Measurements from ENCODE around the gene DIPK1A. TPM values are rescaled to one million over a fixed set of nuclear protein-coding genes. Genes with fewer than 3 reads are reported as not detected.
"Not testable (repeated sequence)": the region's sequence is repeated elsewhere in the genome, so short reads cannot be mapped to it uniquely, and the experiment has no call there.

DIPK1A gene
- total RNA-seq, 1 experiment from 2014 or later = 25.7 TPM

- no peak for DNase-seq (ENCODE audit: low spot score)
Measured at GRCh38 chr1:92980732-92981647, 19.7 kb upstream of the DIPK1A start.

- no peak for DNase-seq (ENCODE audit: low spot score)
Measured at GRCh38 chr1:92975551-92976232, 14.4 kb upstream of the DIPK1A start.

- not testable (repeated sequence) for DNase-seq (ENCODE audit: low spot score)
Measured at GRCh38 chr1:92974112-92974511, 12.8 kb upstream of the DIPK1A start.

DNA sequence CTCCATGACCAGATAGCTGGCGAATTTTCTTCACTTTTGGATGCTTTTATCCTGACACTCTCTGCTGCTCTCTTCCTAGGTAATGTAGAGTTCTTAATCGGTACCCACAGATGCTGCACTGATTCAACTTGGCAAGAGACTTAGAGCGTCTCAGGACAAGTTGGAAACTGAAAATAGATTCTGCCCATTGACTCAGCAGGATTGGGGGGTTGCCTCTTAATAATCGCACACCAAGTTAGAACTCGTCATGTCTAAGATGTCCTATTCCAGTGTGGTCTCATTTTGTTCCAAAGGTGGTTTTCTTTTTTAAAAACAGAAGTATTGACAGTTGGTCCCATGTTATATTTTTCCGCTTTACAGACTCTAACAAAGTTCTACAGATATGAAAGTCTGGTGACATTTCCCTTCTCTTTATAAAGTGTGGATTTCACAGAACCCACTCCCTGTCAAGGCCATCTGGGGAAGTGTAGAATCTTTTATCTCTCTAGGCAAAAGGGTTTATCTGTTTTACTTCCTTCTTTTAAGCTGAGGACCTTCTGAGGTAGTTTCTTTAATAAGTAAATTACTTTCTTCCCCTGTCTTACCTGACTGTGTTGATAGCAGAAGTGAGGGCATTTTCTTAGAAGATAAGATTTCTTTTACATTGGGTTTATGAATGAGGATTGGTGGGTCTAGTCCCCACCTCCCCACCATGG lies 12.1 kb upstream of the DIPK1A start:
- no peak for DNase-seq (ENCODE audit: low spot score)

DNA sequence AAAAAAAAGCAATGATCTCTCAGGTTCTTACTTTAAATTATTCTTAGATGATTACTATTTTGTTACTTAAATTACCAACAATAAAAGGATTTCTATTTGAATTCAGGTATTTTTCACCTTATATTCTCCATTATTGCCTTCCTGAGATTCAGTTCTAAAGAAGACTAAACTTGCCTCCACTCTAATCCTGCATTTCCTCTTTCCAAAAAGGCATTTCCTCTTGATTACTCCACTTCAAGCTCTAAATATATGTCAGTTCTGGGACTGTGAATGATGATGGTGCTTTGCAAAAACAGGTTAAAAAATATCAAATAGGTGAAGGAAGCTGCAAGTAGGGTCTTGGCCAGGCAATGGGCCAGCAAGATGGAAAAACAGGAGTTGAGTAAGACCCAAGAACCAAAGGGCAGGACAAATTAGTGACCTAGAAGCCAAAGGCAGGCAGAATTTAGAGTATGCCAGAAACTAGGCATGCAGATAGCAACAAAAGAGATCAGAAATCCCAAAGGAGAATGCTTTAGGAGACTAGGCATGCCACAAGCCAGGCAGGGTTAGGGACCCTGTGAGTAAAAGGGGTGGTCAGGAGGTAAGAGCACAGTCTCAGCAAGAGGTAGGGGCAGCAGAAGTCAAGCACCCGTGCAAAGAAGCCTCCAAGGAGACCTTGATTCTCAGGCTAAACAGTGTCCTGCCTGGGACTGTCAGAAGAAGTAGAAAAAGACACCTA lies 11.3 kb upstream of the DIPK1A start:
- no peak for DNase-seq (ENCODE audit: low spot score)

DNA sequence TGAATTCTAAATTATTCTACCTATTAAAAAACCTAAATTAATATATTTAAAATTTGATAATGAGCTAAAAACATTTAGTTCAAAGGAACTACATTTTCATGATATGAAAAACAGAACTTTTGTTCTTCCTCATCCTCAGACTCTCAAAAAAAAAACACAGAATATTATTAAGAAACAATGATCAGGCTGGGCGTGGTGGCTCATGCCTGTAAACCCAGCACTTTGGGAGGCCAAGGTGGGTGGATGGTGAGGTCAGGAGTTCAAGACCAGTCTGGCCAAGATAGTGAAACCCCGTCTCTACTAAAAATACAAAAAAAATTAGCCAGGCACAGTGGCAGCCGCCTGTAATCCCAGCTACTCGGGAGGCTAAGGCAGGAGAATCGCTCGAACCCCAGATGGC lies 10.7 kb upstream of the DIPK1A start:
- DNase-seq (ENCODE audit: low spot score) = not testable (repeated sequence)

- DNase-seq (ENCODE audit: low spot score) = no peak
Measured at GRCh38 chr1:92970990-92971689, 9.9 kb upstream of the DIPK1A start.

GRCh38 chr1:92969517-92969916 lies 8.3 kb upstream of the DIPK1A start:
- DNase-seq (ENCODE audit: low spot score) = no peak

DNA sequence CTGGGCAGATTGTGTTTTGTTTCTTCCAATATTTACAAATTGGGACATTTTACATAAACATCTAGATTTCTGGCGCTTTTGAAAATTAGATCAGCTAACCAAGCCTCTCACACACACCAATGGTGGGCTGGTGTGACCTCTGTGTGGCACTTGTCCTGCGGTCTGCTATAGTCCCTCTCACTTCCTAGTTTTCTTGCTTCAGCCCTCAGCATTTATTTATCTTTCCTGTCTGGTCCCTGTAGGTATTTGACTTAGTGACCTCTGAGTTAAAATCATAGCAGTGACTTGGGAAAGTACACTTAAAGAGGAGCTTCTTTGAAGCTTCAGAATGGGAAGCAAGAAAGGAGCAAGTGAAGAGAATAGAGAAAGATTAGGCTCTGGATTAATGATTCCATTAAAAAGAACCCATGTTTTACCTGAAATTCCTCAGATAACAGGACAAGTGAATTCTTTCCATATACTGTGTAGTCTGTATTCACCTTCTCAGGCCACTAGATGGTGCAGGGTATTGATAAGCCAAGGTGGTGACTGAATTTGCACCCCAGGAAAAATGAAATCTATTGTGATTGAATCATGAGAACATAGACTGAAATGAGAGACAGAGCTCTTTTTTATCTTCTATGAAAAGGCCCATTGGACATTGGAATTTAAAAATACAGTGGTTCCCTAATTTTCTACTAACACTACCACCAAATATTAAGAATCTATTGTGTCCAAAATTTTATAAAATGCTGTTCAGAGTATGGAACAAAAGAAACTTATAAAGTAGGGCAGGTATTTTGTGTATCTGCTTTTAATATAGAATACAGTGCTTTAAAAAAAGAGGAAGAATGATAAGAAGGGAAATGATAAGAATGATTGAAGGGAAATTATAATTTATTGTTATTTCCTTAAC lies 7.1 kb upstream of the DIPK1A start:
- peak; percentile 40 for DNase-seq (ENCODE audit: low spot score)

DNA sequence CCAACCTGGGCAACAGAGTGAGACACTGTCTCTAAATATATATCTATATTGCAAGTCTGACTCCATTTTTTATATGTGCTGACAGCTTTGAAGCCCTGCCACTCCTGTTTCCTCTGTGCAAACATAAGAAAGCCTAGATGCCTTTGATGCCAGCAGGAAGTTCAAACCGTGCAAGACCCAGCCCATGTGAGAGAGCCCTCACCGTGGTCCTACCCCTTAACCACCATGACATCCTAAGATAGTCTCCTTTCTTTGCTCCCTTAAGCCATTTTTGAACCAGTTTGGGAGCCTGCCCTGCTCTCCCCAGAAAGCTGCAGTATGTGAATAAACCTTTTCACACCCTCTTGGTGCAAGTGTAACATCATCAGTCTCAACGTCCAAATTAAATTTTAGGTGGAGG lies 3.7 kb upstream of the DIPK1A start:
- no peak for DNase-seq (ENCODE audit: low spot score)

DNA sequence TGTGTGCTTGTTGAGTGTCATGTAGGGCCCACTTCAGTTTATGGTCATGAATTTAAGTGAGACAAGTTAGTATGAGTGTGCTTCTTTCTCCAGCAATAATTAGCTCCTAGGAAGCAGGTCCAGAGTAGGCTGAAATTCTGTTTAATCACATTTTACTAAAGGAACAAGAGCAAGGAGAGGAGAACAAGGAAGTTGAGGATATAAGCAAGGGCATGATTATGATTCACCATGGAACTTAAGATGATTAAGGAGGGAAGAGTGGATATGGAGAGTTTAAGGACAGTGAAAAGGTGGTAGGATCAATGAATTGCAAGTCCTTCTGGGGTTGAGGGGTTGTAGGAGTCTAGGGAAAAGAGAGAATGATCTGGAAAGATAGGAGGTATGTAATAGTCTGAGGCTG lies 3.1 kb upstream of the DIPK1A start:
- DNase-seq (ENCODE audit: low spot score) = no peak

DNA sequence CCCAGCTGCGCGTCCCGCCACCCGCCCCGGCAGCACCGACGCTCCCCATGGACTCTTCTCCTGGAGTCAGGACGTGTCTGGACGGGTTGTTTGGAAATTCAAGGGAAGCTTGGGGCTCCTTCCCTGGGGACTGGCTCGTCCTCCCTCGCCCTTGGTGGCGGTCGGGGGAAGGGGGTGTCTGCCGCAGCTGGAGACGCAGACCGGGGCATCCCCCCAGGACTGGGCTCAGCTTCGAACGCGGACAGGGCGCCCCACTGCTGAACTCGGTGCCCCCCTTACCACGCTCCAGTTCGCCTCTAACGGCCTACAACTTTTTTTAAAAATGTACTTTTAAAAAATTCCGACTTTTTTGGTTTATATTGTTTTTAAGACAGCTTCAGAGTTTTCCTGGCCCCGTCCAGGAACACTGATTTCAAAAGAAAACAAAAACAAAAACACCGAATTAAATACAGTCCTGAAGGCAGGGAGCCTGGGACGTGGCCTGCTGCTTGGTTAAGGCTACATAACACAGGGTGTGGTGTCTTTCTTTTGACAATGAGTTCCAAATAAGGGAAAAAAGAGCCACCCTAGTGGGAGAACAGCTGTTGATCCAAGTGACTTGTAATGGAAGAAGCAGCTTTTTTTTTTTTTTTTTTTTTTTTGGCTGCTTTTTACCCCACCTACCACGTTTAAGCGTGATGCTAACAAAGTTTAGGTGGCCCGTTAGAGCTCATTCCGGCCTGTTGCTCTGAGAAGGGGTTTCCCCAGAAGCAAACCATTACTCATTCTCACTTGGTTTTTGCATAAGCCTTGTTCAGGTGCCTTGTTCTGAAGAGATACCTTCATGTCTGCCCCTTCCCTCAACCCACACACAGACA lies 862 bp upstream of the DIPK1A start:
- peak; percentile 60 for DNase-seq (ENCODE audit: low spot score)

DNA sequence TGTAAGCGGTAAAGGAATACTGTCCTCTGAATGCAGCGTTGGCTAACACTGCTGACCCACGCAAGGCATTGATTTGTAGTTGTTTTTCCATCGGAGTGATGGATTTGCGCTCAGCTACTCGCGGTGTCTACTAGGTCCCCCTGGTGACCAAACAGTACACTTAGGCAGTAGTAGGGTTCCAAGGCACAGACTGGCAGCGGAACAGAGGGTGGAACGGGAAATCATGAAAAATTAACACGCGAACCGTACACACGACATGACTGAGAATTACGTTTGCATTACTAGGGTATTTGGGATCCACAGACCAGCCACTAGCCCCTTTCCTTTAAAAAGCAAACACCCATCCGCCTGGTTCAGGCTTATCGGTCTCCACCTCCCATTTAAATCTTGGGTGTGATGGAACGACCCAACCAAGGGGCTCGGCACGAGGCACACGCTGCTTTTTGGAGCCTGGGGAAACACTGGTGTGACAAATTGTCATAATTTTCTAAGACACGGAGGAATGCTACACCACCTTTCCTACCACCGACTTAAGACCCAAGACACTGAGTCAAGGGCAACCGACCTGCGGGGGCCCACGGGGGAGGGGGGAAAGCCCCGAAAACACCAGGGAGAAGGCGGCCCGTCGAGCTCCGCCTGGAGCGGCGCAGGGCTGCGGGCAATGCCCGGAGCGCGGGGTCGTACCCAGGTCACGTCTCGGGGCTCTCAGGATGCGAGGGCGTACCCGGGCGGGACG lies 699 bp downstream of the DIPK1A start:
- DNase-seq (ENCODE audit: low spot score) = peak; percentile 72

DNA sequence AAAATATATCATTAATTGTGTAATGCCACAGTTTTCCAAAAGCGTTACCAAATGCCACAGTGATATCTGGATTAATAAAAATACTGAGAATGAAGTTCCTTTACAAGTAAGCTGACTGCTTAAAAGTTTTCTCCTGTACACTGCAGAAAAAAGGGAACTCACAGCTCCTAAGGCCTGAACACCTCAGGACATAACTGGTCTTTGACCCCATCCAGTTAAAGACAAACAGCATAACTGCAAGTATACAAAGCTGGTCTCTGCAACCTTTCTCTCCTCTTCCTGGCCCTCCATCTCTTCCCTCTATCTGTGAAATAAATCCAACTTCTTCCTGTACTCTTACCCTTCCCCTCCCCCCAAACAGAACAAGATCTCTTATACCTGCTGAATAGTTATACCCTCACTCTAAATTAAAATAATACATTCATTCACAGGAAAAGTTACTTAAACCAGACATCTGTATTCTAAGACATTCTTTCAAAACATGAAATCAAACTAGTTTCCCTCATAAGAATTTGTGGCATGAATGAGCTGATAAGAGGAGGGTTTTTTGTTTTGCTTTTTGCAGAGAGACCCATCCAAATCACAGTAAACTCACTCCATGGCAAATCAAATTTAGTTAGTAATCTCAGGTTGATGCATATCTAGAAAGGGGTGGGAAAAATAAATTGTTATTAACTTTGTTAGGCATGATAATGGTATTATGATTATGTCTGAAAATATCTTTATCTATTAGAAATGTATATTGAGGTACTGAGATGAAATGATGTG lies 2.9 kb downstream of the DIPK1A start:
- no peak for DNase-seq (ENCODE audit: low spot score)

DNA sequence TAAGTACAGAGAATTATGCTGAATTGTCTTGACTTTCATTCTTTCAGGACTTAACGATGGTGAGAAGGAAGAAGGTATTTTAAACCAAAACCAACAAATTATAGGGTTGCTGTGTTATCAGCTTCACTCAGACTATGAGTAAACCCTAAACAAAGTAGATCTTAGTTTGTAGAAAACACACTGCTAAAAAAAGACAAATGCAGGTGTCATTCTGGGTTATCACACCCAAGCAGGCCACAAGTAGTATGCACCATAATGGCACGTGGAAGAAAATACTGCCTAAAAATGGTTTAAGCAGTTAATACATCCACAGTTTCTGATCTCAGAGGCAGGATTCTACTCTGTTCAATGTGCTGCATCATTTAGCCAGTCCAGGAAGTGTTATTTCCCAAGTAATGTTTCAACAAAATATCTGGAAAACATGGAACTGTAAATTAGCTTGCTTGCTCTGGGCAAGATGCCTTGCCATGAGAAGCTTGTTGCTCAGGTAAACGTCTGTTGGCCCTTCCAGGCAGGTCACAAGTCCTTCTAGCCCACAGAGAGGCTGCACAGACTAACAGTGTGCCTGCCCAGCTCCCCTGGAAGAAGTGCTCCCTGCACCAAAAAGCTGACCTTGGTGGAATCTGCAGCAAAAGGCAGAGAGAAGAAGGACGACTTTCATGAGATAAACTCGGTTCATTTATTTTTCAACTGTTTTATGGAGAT lies 4.1 kb downstream of the DIPK1A start:
- no peak for DNase-seq (ENCODE audit: low spot score)

DNA sequence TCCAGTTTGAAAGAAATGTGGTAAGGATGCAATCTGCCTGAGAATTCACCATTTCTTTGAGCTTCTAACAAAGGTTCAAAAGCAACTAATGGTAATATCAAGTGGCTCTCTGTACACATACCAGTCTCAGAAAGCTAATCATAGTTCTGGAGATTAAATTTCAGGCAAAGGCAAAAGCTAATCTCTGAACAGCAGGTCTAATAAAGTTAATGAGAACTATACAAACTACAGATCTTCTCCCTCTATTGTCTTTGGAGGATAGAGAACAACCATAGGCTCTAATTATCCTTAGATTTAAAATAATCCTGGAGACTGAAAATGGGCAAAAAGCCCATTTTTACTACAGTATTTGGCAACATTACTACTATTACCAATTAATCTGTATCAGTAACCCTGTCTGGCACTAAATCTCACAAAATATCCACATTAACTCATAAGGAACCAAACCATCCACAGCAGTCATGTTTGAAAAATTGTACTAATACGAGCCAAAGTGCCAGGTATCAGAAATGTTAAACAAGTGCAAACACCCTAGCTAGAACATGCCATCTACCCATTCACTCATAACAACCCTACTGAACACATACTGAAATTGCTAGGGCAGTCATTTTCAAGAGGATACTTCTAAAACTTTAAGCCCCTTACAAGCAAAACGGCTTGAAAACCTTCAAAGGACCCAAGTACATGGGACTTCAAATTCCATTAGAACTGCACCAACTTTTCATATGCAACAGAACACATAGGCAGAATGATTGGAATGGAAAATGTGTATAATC lies 4.8 kb downstream of the DIPK1A start:
- DNase-seq (ENCODE audit: low spot score) = no peak
